T-helper 2 cell treated with Interferon-gamma antibody and Interleukin-4, amounts not matched to agents 5 μg/mL and 100 μg/mL, for 36 hours (primary cell): ENCODE data around the gene RBM23.
A peak's percentile ranks its signal among the peaks of the same experiment; 100 is the strongest.

ENCODE experiments used
- DNase-seq: peaks from one replicate; pipeline ENCODE4 v3.0.0; 2021; ENCODE audit warnings: low spot score
- H3K27ac Mint-ChIP-seq: one replicate; pipeline ENCODE4 v1.8.0; 2021; ENCODE audit warnings: mild to moderate bottlenecking, mixed read lengths
- H3K27me3 Mint-ChIP-seq: one replicate; pipeline ENCODE4 v1.8.0; 2021; ENCODE audit warnings: low read depth, mixed read lengths
- H3K36me3 Mint-ChIP-seq: one replicate; pipeline ENCODE4 v1.8.0; 2021; ENCODE audit warnings: low read depth, mixed read lengths
- H3K4me1 Mint-ChIP-seq: one replicate; pipeline ENCODE4 v1.8.0; 2021; ENCODE audit warnings: low read depth, mixed read lengths
- H3K4me3 Mint-ChIP-seq: one replicate; pipeline ENCODE4 v1.8.0; 2022; ENCODE audit warnings: mild to moderate bottlenecking, moderate library complexity, mixed read lengths
- H3K9me3 Mint-ChIP-seq: one replicate; pipeline ENCODE4 v1.8.0; 2021; ENCODE audit warnings: mixed read lengths

Gene RBM23

DNA sequence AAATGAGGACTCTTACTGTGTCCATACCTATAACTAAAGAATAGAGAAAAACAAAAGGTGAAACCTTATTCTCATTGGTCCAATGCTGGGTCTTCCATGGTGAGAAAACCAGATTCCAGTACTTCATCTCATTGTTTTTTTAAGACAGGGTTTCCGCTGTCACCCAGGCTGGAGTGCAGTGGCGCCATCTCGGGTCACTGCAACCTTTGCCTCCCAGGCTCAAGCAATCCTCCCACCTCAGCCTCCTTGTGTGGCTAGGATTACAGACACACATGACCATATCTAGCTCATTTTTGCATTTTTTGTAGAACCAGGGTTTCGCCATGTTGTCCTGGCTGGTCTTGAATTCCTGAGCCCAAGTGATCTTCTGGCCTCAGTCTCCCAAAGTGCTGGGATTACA is 13.3 kb downstream of the RBM23 start:
- H3K27ac Mint-ChIP-seq = no peak overlapping the region
- DNase-seq = no peak
- H3K4me1 Mint-ChIP-seq = peaks cover 6% of the 10 kb centered on the region
- H3K27me3 Mint-ChIP-seq = no peaks in the 10 kb centered on the region
- peaks cover 64% of the 10 kb centered on the region for H3K36me3 Mint-ChIP-seq
- H3K4me3 Mint-ChIP-seq = no peak overlapping the region
- no peaks in the 10 kb centered on the region for H3K9me3 Mint-ChIP-seq

DNA sequence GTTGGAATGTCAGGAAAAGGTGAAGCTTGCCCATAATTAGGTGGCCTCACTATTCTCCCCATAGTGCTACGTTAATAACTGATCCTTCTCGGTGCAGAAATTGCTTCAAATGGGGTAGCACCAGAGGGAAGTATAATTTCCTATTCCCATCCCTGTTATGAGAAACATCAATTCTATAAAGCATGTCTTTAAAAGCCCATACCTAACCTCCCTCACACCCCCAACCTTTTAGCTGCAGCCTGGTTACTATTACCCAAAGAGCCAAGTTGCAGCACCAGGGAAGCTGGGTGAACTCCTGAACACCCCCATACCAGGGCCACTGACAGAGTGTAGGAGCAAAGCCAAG is 15.2 kb downstream of the RBM23 start:
- H3K36me3 Mint-ChIP-seq = peaks cover 56% of the 10 kb centered on the region
- H3K4me3 Mint-ChIP-seq = no peak overlapping the region
- no peaks in the 10 kb centered on the region for H3K9me3 Mint-ChIP-seq
- no peaks in the 10 kb centered on the region for H3K27me3 Mint-ChIP-seq
- no peak overlapping the region for H3K27ac Mint-ChIP-seq
- peaks cover 8% of the 10 kb centered on the region for H3K4me1 Mint-ChIP-seq
- DNase-seq = no peak

DNA sequence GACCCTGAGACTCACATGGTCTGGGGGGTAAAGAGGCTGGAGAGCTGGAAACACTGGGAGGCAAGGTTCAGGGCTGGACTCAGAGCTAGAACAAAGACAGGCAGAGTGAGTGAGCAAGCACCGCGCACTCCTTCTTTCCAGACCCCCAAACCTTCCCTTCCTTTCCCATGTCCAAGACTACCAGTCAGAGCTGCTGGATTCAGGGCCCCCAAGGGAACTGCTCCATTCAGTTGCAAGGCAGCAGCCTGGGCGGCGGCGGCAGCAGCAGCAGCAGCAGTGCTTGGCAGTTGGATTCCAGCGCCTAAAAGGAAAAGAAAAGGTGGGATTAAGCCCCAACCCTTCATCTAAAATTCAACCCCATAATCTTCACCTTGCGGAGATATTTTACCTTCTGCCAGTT is 17.1 kb downstream of the RBM23 start:
- no peaks in the 10 kb centered on the region for H3K9me3 Mint-ChIP-seq
- H3K4me1 Mint-ChIP-seq = peaks cover 12% of the 10 kb centered on the region
- DNase-seq = no peak
- no peaks in the 10 kb centered on the region for H3K27me3 Mint-ChIP-seq
- H3K36me3 Mint-ChIP-seq = peaks cover 52% of the 10 kb centered on the region
- H3K4me3 Mint-ChIP-seq = no peak overlapping the region
- H3K27ac Mint-ChIP-seq = peak overlapping the region; percentile 58

DNA sequence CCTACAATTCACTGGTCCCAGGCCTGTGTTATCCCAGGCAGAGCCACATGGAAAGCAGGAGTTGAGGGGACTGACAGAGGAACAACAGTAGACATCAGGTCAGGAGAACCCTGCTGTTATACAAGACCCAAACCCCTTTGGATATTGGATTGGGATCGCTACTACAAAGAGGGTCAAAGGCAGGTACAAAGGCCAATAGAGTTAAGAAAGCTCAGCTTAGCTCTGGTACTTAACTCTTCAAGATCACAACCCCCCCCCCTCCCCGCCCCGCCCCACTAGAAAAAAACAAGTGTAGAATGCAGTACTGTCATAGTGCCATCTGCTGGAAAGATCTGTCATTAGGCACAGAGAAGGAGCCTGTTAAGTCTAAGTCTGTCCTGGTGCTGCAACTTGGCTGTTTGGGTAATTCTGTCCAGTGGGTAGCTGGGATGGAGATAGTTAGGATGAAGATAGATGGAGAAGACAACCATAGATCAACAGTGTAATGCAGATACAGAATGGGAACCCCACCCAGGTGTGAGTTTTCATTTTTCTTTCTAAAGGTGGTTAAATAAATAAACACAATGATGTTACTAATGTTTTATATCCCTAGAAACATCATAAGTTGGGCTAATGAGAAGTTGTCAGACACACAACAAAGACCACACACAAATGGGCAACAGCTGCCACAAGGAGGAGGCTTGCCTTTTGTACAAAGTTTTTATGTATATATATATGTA is 18.7 kb downstream of the RBM23 start:
- H3K36me3 Mint-ChIP-seq = peaks cover 39% of the 10 kb centered on the region
- no peak for DNase-seq
- H3K9me3 Mint-ChIP-seq = no peaks in the 10 kb centered on the region
- H3K27ac Mint-ChIP-seq = peak overlapping the region; percentile 15
- peaks cover 12% of the 10 kb centered on the region for H3K4me1 Mint-ChIP-seq
- no peak overlapping the region for H3K4me3 Mint-ChIP-seq
- no peaks in the 10 kb centered on the region for H3K27me3 Mint-ChIP-seq

DNA sequence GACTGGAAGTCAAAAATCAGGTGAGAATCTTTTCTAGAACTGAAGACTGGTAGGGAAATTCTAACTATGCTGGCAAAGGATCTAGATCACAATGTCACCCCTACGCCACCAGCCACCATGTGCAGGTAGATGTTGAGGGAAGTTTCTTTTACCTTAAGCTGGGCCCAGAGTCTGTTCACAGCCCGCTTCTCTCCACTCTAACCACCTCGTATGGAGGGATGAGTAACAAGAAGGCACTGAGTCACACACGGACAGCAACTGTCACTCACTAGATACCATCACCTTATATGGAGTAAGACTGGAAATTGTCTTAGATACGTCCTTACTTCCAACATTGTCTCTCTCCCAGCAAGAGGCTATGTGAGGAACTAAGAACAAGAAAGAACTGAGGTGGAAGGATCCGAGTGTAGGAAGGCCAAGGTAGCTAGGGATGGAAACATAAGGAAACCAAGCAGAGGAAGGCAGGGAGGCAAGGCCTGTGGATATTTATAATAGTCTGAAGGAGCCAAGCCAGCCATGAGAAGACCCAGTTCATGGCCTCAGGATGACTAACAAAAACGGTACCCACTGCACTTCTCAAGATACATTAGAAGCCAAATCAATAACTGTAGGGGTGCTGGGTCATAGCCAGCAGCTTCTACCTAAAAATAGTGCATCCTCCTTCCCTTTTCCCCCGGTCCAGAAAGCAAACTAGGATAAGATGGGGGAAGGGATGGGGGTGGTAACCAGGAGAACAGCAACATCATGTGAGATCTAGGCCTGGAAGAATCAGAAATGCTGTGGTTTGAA is 20.5 kb downstream of the RBM23 start:
- H3K4me3 Mint-ChIP-seq = no peak overlapping the region
- no peak for DNase-seq
- H3K27ac Mint-ChIP-seq = no peak overlapping the region
- H3K36me3 Mint-ChIP-seq = peaks cover 25% of the 10 kb centered on the region
- H3K27me3 Mint-ChIP-seq = no peaks in the 10 kb centered on the region
- peaks cover 12% of the 10 kb centered on the region for H3K4me1 Mint-ChIP-seq
- H3K9me3 Mint-ChIP-seq = no peaks in the 10 kb centered on the region

DNA sequence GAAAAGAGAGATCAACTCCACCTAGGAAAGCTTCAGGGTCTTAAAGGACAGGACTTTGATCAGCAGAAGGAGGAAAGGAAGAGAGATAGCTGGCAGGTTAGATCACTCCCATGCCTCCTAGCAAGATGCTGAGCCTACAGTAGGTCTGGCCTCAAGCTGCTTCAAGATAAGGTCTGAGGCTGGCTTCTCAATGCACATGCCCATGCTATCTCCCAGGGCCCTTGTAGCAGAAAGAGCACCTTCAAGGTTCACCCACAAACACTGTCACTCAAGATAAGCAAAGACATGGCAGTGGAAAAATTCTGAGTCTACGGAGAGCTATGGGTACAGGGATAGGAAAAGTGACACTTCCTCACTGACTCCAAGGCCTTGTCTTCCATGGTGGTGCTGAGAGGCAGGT is 21.6 kb downstream of the RBM23 start:
- Mint-ChIP-seq H3K27ac (no peak overlapping the region), H3K36me3 (peaks cover 23% of the 10 kb centered on the region), H3K4me3 (no peak overlapping the region), H3K4me1 (peaks cover 12% of the 10 kb centered on the region), H3K27me3 (no peaks in the 10 kb centered on the region), H3K9me3 (no peaks in the 10 kb centered on the region)
- no peak for DNase-seq

DNA sequence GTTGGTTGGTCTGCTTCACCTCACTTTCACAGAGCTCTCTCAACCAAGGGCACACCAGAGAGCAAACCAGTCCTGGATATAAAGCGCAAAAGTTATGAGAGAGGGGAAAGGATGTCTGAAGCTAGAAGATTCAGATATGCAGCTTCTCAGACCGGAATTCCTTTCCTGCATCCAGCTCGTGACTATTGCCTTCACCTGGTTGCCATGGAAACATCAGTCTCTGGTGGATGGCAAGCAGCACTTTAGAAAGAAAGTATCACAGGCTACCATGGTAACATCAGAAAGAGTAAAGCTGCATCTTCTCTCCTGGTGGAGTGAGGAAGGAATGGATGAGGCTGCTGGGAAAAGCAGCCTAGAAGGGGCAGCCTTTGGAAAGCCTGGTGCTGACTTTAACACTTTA is 22.2 kb downstream of the RBM23 start:
- peaks cover 17% of the 10 kb centered on the region for H3K36me3 Mint-ChIP-seq
- H3K27ac Mint-ChIP-seq = no peak overlapping the region
- H3K4me1 Mint-ChIP-seq = peaks cover 12% of the 10 kb centered on the region

DNA sequence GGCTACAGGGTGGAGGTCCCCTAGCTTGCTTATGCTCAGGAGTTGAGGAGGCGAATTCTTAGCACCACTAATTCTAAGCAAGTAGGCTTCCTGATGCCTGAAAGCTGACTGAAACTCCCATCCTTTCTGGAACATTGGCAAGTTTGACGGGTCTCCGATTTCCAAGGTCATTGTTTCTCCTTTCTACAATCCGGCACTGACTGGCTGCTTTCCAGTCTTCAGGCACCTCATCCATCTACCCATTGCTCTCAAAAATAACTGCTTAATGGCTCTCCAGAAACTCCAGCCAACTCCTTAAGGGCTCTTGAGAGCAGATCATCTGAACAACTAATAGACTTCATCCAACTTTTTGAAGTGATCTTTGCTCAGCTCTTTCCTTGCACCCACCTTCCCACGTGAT is 22.6 kb downstream of the RBM23 start:
- H3K4me3 Mint-ChIP-seq = no peak overlapping the region
- H3K36me3 Mint-ChIP-seq = peaks cover 13% of the 10 kb centered on the region
- no peaks in the 10 kb centered on the region for H3K27me3 Mint-ChIP-seq
- H3K9me3 Mint-ChIP-seq = no peaks in the 10 kb centered on the region
- no peak overlapping the region for H3K27ac Mint-ChIP-seq
- H3K4me1 Mint-ChIP-seq = peaks cover 12% of the 10 kb centered on the region
- DNase-seq = no peak

More for the DNA sequence above, 22.2 kb downstream of the RBM23 start:
- DNase-seq = no peak
- H3K9me3 Mint-ChIP-seq = no peaks in the 10 kb centered on the region
- H3K4me3 Mint-ChIP-seq = no peak overlapping the region
- no peaks in the 10 kb centered on the region for H3K27me3 Mint-ChIP-seq

DNA sequence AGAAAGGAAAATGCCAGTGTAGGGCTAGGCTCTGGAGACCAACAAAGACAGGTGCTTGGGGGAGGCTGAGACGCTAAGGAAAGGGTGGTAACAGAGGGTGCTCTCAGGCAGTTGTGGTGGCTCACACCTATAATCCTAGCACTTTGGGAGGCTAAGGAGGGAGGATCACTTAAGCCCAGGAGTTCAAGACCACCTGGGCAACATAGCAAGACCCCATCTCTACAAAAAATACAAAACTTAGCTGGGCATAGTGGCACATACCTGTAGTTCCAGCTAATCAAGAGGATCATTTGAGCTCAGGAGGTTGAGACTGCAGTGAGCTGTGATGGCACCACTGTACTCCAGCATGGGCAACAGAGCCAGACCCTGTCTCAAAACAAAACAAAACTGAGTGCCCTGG is 23.5 kb downstream of the RBM23 start:
- H3K4me1 Mint-ChIP-seq = peaks cover 7% of the 10 kb centered on the region
- H3K9me3 Mint-ChIP-seq = no peaks in the 10 kb centered on the region
- H3K36me3 Mint-ChIP-seq = peaks cover 7% of the 10 kb centered on the region
- no peak for DNase-seq
- H3K27me3 Mint-ChIP-seq = no peaks in the 10 kb centered on the region
- H3K4me3 Mint-ChIP-seq = no peak overlapping the region
- H3K27ac Mint-ChIP-seq = no peak overlapping the region

DNA sequence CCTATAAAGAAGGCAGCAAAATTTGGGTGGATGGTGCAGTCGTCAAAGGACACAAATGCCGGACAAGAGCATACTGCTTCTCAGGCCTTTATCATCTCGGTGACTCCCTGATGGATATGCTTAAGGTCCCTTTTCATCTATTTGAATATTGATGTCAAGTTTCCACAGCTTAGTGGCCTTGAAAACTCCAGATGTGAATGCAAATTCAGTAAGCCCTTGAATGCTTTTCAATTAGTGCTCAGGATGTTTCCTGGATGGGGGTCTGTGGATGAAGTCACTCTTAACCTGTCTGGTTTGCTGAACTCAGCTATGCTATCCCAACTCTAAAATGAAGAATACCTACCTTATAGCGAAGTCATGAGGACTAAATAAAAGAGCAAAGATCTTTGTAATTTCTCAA is 25.2 kb downstream of the RBM23 start:
- no peak overlapping the region for H3K4me3 Mint-ChIP-seq
- H3K36me3 Mint-ChIP-seq = peaks cover 8% of the 10 kb centered on the region
- H3K4me1 Mint-ChIP-seq = peaks cover 11% of the 10 kb centered on the region
- H3K27me3 Mint-ChIP-seq = no peaks in the 10 kb centered on the region
- H3K9me3 Mint-ChIP-seq = no peaks in the 10 kb centered on the region
- no peak for DNase-seq
- no peak overlapping the region for H3K27ac Mint-ChIP-seq

DNA sequence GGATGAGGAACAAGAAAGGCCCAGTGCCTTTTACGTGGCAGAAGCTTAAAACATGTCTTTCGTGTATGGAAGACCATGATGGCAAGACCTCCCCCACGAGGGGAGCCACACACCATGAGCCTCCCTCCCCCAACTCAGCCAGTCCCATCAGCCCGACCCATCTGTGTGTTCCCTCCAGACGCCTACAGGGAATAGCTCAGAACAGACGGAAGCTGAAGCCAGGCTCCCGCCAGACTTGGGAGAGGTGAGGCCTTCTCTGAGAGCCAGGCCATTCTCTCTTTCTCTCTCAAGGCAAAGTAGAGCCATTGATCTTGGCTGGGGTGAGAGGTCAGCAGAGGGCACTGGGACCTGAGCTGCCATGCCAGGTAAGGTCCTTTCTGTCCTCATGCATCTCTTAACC is 26.5 kb downstream of the RBM23 start:
- Mint-ChIP-seq H3K4me1 (peaks cover 15% of the 10 kb centered on the region), H3K9me3 (no peaks in the 10 kb centered on the region), H3K36me3 (peaks cover 6% of the 10 kb centered on the region), H3K27ac (no peak overlapping the region), H3K27me3 (no peaks in the 10 kb centered on the region), H3K4me3 (no peak overlapping the region)
- DNase-seq = no peak

DNA sequence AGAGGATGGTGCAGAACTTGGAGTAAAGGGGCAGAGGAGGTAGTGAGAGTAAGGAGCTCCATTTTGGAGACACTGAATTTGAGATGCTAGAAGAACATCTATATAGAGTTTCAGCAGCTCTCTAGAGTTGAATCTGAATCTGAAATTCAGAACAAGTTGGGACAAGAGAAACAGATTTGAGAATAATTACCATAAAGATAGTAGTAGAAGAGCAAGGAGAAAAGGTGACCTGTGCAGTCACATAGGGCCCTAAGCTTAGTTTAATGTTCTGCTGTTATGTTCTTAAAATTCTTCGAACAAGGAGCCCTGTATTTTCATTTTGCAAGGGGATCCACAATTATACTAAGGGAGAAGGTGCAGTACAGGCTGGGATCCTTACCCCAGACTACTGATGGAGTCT is 28.5 kb downstream of the RBM23 start:
- H3K9me3 Mint-ChIP-seq = no peaks in the 10 kb centered on the region
- DNase-seq = no peak
- H3K27ac Mint-ChIP-seq = no peak overlapping the region
- no peak overlapping the region for H3K4me3 Mint-ChIP-seq
- peaks cover 7% of the 10 kb centered on the region for H3K27me3 Mint-ChIP-seq
- peaks cover 24% of the 10 kb centered on the region for H3K4me1 Mint-ChIP-seq
- H3K36me3 Mint-ChIP-seq = peaks cover 6% of the 10 kb centered on the region

DNA sequence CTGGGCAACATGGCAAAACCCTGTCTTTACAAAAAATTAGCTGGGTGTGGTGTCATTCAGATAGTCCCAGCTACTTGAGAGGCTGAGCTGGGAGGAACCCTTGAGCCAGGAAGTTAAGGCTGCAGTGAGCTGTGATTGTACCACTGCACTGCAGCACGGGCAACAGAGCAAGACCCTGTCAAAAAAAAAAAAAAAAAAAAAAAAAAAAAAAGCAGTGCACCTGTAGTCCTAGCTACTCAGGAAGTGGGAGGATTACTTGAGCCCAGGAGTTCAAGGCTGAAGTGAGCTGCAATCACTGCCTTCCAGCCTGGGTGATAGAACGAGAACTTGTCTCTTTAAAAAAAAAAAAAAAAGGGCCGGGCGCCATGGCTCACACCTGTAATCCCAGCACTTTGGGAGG is 30.3 kb downstream of the RBM23 start:
- Mint-ChIP-seq H3K36me3 (peaks cover 3% of the 10 kb centered on the region), H3K9me3 (no peaks in the 10 kb centered on the region), H3K4me1 (peaks cover 24% of the 10 kb centered on the region), H3K4me3 (no peak overlapping the region), H3K27ac (no peak overlapping the region), H3K27me3 (peaks cover 12% of the 10 kb centered on the region)
- DNase-seq = no peak

DNA sequence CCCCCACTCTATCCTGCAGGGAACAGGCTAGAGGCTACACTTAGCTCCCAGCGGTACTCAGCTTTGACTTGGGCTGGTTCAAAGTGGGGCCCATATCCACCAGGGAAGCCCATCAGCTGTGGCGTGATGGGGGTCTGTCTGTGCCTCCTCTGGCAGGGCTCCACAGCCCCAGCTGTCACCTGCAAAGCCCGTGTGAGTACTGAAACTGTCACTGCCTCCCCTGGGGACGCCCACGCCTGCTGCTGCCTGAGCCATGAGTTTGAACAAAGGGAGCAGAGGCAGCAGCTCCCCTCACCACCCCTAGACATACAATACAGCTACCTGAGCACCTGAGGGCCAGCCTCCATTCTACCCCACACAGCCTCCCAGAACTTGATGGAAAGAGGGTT is 31.0 kb downstream of the RBM23 start:
- peak; percentile 24 for DNase-seq
- Mint-ChIP-seq H3K4me3 (peak overlapping the region; percentile 93), H3K27ac (no peak overlapping the region), H3K27me3 (peaks cover 14% of the 10 kb centered on the region), H3K36me3 (peaks cover 3% of the 10 kb centered on the region), H3K9me3 (no peaks in the 10 kb centered on the region), H3K4me1 (peaks cover 24% of the 10 kb centered on the region)
